ENCODE data around the gene TAF9. TPM values are rescaled to one million over a fixed set of nuclear protein-coding genes. Genes with fewer than 3 reads are reported as not detected.

TAF9 gene
- polyA plus RNA-seq, 1 donor from 2014 or later = 197 TPM

GRCh38 chr5:69317391-69317790 is 51.9 kb downstream of the TAF9 start:
- Histone ChIP-seq H3K9me3 (ENCODE audit: low read length) (no peaks in the 10 kb centered on the region), H3K27me3 (ENCODE audit: insufficient read depth, low read depth, low read length) (no peaks in the 10 kb centered on the region), H3K4me3 (ENCODE audit: low read length) (no peak overlapping the region), H2AFZ (ENCODE audit: low read depth, low read length) (no peak overlapping the region), H3K4me2 (ENCODE audit: low read length) (no peak overlapping the region), H3F3A (ENCODE audit: insufficient read depth, low read length, poor library complexity, severe bottlenecking) (no peaks in the 10 kb centered on the region), H3K79me2 (replicated peaks; ENCODE audit: insufficient read depth, low read length) (no peaks in the 10 kb centered on the region), H4K20me1 (ENCODE audit: insufficient read depth) (no peaks in the 10 kb centered on the region), H3K9me2 (ENCODE audit: insufficient read depth, low read length) (no peaks in the 10 kb centered on the region), H3K27ac (ENCODE audit: low read length) (no peak overlapping the region), H3K36me3 (ENCODE audit: insufficient read depth, low read length) (no peaks in the 10 kb centered on the region), H3K9ac (ENCODE audit: low read length) (no peak overlapping the region)
- TF ChIP-seq MXI1 (conservative IDR thresholded peaks at IDR 0.05; ENCODE audit: poor library complexity, severe bottlenecking) = no peak
- TF ChIP-seq SMC3 (conservative IDR thresholded peaks at IDR 0.05; ENCODE audit: poor library complexity) = no peak
- TF ChIP-seq REST (IDR thresholded peaks at IDR 0.05; ENCODE audit: borderline replicate concordance) = no peak
- no peak for TF ChIP-seq EP300 (conservative IDR thresholded peaks at IDR 0.05; ENCODE audit: poor library complexity, severe bottlenecking)

GRCh38 chr5:69315972-69316371 is 53.3 kb downstream of the TAF9 start:
- Histone ChIP-seq H3K4me2 (ENCODE audit: low read length) (no peak overlapping the region), H3K36me3 (ENCODE audit: insufficient read depth, low read length) (no peaks in the 10 kb centered on the region), H4K20me1 (ENCODE audit: insufficient read depth) (no peaks in the 10 kb centered on the region), H2AFZ (ENCODE audit: low read depth, low read length) (no peak overlapping the region), H3K9me3 (ENCODE audit: low read length) (no peaks in the 10 kb centered on the region), H3K27me3 (ENCODE audit: insufficient read depth, low read depth, low read length) (no peaks in the 10 kb centered on the region), H3K27ac (ENCODE audit: low read length) (no peak overlapping the region), H3F3A (ENCODE audit: insufficient read depth, low read length, poor library complexity, severe bottlenecking) (no peaks in the 10 kb centered on the region), H3K9ac (ENCODE audit: low read length) (no peak overlapping the region), H3K4me3 (ENCODE audit: low read length) (no peak overlapping the region), H3K79me2 (replicated peaks; ENCODE audit: insufficient read depth, low read length) (no peaks in the 10 kb centered on the region), H3K9me2 (ENCODE audit: insufficient read depth, low read length) (no peaks in the 10 kb centered on the region)
- TF ChIP-seq EZH2 (IDR thresholded peaks at IDR 0.05; ENCODE audit: borderline replicate concordance, insufficient read depth, low read length, poor library complexity, severe bottlenecking) (no peak), RAD21 (conservative IDR thresholded peaks at IDR 0.05) (no peak), REST (IDR thresholded peaks at IDR 0.05; ENCODE audit: borderline replicate concordance) (no peak), SMC3 (conservative IDR thresholded peaks at IDR 0.05; ENCODE audit: poor library complexity) (no peak), EP300 (conservative IDR thresholded peaks at IDR 0.05; ENCODE audit: poor library complexity, severe bottlenecking) (no peak), CTCF (IDR thresholded peaks at IDR 0.05; ENCODE audit: poor library complexity, severe bottlenecking) (no peak), MXI1 (conservative IDR thresholded peaks at IDR 0.05; ENCODE audit: poor library complexity, severe bottlenecking) (no peak), TAF1 (IDR thresholded peaks at IDR 0.05; ENCODE audit: low read depth) (no peak), POLR2AphosphoS5 (IDR thresholded peaks at IDR 0.05) (no peak)

Other genes with a start within 250 kb of the TAF9 start
- gene CCNB1, start 202.4 kb downstream of the TAF9 start, polyA plus RNA-seq = 13.0 and 20.3 TPM in 2 replicates
- gene CENPH, start 179.9 kb downstream of the TAF9 start, polyA plus RNA-seq = 9.7 and 14.6 TPM in 2 replicates
- 44.2 and 101 TPM in 2 replicates for gene CDK7, start 134.6 kb downstream of the TAF9 start, polyA plus RNA-seq
- 0.38 and 1.6 TPM in 2 replicates for gene CCDC125, start 36.7 kb downstream of the TAF9 start, polyA plus RNA-seq
- gene AK6, start within 50 bp of the TAF9 start, polyA plus RNA-seq = 91.0 and 93.5 TPM in 2 replicates
- 51.8 and 54.8 TPM in 2 replicates for gene RAD17, start 298 bp upstream of the TAF9 start, polyA plus RNA-seq
- gene MARVELD2, start 45.6 kb upstream of the TAF9 start, polyA plus RNA-seq = 0.56 TPM in 1 of 2 replicates, not detected in the other
- gene OCLN, start 123.3 kb upstream of the TAF9 start, polyA plus RNA-seq = 6.5 and 7.5 TPM in 2 replicates
- gene GTF2H2C, start 190.7 kb upstream of the TAF9 start, polyA plus RNA-seq = 20.5 and 22.7 TPM in 2 replicates